Measurements from ENCODE around the gene TGIF2LX.
"Not testable (repeated sequence)": the region's sequence is repeated elsewhere in the genome, so short reads cannot be mapped to it uniquely, and the experiment has no call there.

TGIF2LX gene

DNA sequence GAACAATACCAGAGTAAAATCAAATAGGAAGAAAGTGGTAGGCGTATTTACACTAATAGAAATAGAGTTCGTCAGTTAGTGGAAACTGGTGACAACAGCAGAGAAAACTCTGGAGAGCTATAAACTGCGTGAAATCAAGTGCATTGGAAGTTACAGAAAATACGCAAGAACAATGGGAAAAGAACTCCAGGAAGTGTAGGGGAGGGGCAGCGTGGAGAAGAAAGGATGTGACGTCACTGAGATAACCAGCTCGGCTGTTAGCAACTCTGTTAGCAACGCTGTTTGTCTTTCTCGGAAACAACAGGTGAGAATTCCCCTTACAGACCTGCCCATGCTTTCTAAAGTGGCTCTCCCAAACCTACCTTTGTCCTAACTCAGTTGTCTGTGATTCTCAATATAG is at the start of gene TGIF2LX:
Gene TGIF2LX (plus strand): TSS at position 244 of the 400 bp plus-strand sequence. CDS start 178 bp downstream, outside the sequence.
- H3K36me3 ChIP-seq (ENCODE audit: insufficient read depth); H3K9ac ChIP-seq; H2AFZ ChIP-seq (ENCODE audit: low read depth); H3K79me2 ChIP-seq (ENCODE audit: insufficient read depth, low read depth); H3K4me2 ChIP-seq; H3K27me3 ChIP-seq (ENCODE audit: insufficient read depth, low read depth); H4K20me1 ChIP-seq (ENCODE audit: insufficient read depth); H3K4me3 ChIP-seq (IDR thresholded peaks at IDR 0.05; ENCODE audit: insufficient read depth, low read depth, low read length); H3K4me1 ChIP-seq (ENCODE audit: low read depth, poor library complexity, severe bottlenecking); H3K27ac ChIP-seq: not testable (repeated sequence)

GRCh38 chrX:89922338-89922934 is 728 bp downstream of the TGIF2LX start:
- H3K27ac ChIP-seq; H4K20me1 ChIP-seq (ENCODE audit: insufficient read depth); H3K4me2 ChIP-seq; H3K4me1 ChIP-seq (ENCODE audit: low read depth, poor library complexity, severe bottlenecking); H2AFZ ChIP-seq (ENCODE audit: low read depth); H3K4me3 ChIP-seq (IDR thresholded peaks at IDR 0.05; ENCODE audit: insufficient read depth, low read depth, low read length); H3K79me2 ChIP-seq (ENCODE audit: insufficient read depth, low read depth); H3K36me3 ChIP-seq (ENCODE audit: insufficient read depth); H3K27me3 ChIP-seq (ENCODE audit: insufficient read depth, low read depth); H3K9ac ChIP-seq: not testable (repeated sequence)

- not testable (repeated sequence) for H3K27me3 ChIP-seq (ENCODE audit: insufficient read depth, low read depth); H3K36me3 ChIP-seq (ENCODE audit: insufficient read depth); H3K79me2 ChIP-seq (ENCODE audit: insufficient read depth, low read depth); H3K4me3 ChIP-seq (IDR thresholded peaks at IDR 0.05; ENCODE audit: insufficient read depth, low read depth, low read length); H3K27ac ChIP-seq; H3K9ac ChIP-seq; H3K4me1 ChIP-seq (ENCODE audit: low read depth, poor library complexity, severe bottlenecking); H2AFZ ChIP-seq (ENCODE audit: low read depth); H4K20me1 ChIP-seq (ENCODE audit: insufficient read depth); H3K4me2 ChIP-seq
These were observed 21.4 kb downstream of the TGIF2LX start for GRCh38 chrX:89943077-89943476.

GRCh38 chrX:89965588-89965987 is 43.9 kb downstream of the TGIF2LX start:
- not testable (repeated sequence) for H2AFZ ChIP-seq (ENCODE audit: low read depth); H3K36me3 ChIP-seq (ENCODE audit: insufficient read depth); H3K27me3 ChIP-seq (ENCODE audit: insufficient read depth, low read depth)

More at GRCh38 chrX:89965588-89965987, 43.9 kb downstream of the TGIF2LX start:
- H3K4me2 ChIP-seq; H3K79me2 ChIP-seq (ENCODE audit: insufficient read depth, low read depth); H3K9ac ChIP-seq; H3K27ac ChIP-seq; H3K4me1 ChIP-seq (ENCODE audit: low read depth, poor library complexity, severe bottlenecking); H3K4me3 ChIP-seq (IDR thresholded peaks at IDR 0.05; ENCODE audit: insufficient read depth, low read depth, low read length); H4K20me1 ChIP-seq (ENCODE audit: insufficient read depth): not testable (repeated sequence)
